ENCODE results near the gene MGAT2. TPM values are rescaled to one million over a fixed set of nuclear protein-coding genes. Genes with fewer than 3 reads are reported as not detected.

Gene MGAT2
- polyA plus RNA-seq, 6 donors from 2014 or later, result 27.7 to 33.8 (median 30.0) TPM

DNA sequence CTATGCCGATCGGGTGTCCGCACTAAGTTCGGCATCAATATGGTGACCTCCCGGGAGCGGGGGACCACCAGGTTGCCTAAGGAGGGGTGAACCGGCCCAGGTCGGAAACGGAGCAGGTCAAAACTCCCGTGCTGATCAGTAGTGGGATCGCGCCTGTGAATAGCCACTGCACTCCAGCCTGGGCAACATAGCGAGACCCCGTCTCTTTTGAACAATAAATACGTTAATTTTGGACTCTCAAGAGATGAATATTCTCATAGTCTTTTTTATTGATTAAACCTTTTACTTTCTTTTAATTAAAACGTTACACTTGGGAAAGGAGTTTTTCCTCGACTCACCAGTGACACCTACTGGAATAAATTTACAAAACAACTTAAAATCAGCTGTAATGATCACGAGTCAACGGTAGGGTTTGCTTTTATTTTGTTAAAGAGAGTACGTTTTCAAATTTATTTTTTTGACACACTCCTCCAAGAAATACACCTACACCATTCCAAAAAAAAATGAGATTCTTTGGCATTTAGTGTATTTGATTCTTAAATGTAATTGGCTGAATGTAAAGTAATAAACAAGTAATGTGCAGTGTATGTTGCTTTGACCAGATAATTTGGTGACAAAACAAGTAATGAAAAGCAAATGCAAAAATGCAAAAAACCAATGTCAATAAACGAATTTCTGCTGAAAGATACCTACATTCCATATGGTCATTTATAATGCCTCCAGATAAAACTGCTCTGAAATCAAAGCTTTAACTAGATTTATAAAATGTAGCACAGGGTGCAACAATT lies 33.7 kb upstream of the MGAT2 start:
- DNase-seq (peak; percentile 72), ATAC-seq (ENCODE audit: low read depth in 2 of 2) (peak; percentile 24 to 25)
- peaks cover 23 to 47% (median 37%) of the 10 kb centered on the region in 3 donors for H3K4me1 Mint-ChIP-seq
- peaks cover 0 to 2% (median 0%) of the 10 kb centered on the region in 7 donors for H3K9me3 Mint-ChIP-seq
- peaks cover 0 to 19% of the 10 kb centered on the region in 2 donors for H3K36me3 Mint-ChIP-seq
- H3K27ac Mint-ChIP-seq, result peak overlapping the region; percentile 96 to 99 (median 99)
- no peaks in the 10 kb centered on the region for H3K27me3 Mint-ChIP-seq
- peak overlapping the region; percentile 90 to 99 (median 98) for H3K4me3 Mint-ChIP-seq

DNA sequence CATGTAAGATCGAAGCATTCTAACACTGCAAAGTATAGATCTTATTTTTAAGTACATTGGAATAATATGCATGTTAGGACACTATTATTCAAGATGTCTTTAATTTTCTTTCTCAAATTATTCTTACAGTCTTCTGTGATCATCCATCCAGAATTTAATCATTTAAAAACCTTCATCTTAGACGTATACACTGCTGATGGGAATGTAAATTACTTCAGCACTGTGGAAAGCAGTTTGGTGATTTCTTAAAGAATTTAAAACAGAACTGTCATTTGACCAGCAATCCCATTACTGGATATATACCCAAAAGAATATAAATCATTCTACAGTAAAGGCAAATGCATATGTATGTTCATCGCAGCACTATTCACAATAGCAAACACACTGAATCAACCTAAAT lies 31.2 kb upstream of the MGAT2 start:
- Mint-ChIP-seq H3K27ac (peak overlapping the region in 1 of 6 donors; percentile 31), H3K36me3 (peaks cover 0 to 4% of the 10 kb centered on the region in 2 donors), H3K27me3 (no peaks in the 10 kb centered on the region), H3K4me3 (no peak overlapping the region), H3K9me3 (peaks cover 0 to 2% (median 0%) of the 10 kb centered on the region in 7 donors), H3K4me1 (peaks cover 13 to 28% (median 22%) of the 10 kb centered on the region in 3 donors)
- ATAC-seq (ENCODE audit: low read depth in 2 of 2), result no peak
- DNase-seq, result no peak

DNA sequence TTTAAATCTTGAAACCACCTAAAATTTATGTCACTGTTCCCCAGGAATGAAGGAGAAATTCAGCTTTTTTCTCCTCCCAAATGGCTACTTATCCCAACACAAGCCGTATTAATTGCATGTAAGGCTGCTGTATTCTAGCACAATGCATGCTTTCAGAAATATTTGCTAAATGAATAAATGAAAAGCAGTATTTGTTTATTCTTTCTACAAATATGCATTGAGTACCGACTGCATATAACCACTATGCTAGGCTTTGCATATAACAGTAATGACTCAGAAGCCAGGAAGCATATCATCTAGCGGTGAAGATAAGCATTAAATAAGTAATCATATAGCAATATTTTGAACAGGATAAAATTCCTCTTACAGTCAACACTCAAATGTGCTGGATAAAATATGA lies 27.6 kb upstream of the MGAT2 start:
- Mint-ChIP-seq H3K4me1 (peaks cover 13 to 42% (median 34%) of the 10 kb centered on the region in 3 donors), H3K27ac (peak overlapping the region in 1 of 6 donors; percentile 96), H3K36me3 (no peaks in the 10 kb centered on the region), H3K9me3 (no peaks in the 10 kb centered on the region), H3K27me3 (no peaks in the 10 kb centered on the region), H3K4me3 (peak overlapping the region in 1 of 8 donors; percentile 18)
- ATAC-seq (ENCODE audit: low read depth in 2 of 2) (no peak), DNase-seq (no peak)

DNA sequence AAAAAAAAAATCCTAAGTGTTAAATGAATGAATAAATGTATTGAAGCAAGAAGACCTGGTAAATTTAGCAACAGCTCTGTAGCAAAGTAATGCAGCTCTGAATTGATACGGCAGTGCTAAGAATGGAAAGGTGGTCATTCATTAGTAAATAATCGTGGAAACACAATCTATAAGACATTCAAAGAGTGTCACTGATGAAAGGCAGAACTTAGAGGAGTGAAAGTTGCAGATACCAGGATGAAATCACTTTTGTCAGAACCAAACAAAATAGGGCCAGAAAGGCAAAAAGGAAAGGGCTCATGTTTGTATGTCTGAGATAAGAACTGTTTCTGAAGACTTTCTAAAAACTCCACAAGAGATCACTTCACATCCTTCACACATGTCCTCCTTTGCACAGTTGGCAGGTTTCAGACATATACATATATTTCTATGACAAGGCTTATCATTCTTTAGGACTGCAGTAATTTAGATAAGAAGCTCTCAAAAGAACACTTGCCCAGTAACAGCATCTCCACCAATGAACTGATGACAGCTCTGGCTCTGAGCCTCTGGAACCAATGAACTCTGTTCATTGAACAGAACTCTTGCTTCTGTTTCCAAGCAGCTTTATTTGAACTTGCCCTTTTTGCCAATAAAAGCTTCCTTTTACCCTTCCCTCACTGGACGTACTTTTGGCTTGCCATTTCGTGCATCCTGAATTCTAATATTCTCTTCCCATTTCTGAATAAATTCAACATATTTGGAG lies 26.1 kb upstream of the MGAT2 start:
- no peaks in the 10 kb centered on the region for H3K36me3 Mint-ChIP-seq
- H3K27ac Mint-ChIP-seq, result peak overlapping the region in 4 of 6 donors; percentile 84 to 99 (median 90)
- peaks cover 18 to 52% (median 40%) of the 10 kb centered on the region in 3 donors for H3K4me1 Mint-ChIP-seq
- H3K9me3 Mint-ChIP-seq, result no peaks in the 10 kb centered on the region
- H3K27me3 Mint-ChIP-seq, result no peaks in the 10 kb centered on the region
- peak overlapping the region in 5 of 8 donors; percentile 6 to 99 (median 46) for H3K4me3 Mint-ChIP-seq
- DNase-seq, result peak; percentile 33
- peak in 1 of 2 donors; percentile 17 for ATAC-seq (ENCODE audit: low read depth in 2 of 2)

DNA sequence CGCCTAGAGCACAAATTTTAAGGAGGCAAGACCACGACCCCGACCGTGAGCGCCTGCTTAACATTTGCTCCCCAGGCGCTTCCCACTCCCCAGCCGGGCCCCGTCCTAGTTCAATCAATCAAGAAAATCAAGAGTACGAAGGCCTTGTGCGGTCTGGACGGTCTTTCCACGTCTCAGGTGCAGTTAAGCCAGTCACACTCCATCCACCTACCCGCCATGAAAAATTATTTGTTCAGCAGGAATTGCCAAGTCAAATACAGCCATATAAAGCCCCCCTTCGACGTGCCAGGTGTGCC lies 22.5 kb upstream of the MGAT2 start:
- Mint-ChIP-seq H3K27ac (peak overlapping the region; percentile 96 to 100 (median 99)), H3K27me3 (no peaks in the 10 kb centered on the region), H3K4me1 (peaks cover 23 to 58% (median 46%) of the 10 kb centered on the region in 3 donors), H3K36me3 (no peaks in the 10 kb centered on the region), H3K4me3 (peak overlapping the region; percentile 94 to 100 (median 98)), H3K9me3 (no peaks in the 10 kb centered on the region)
- DNase-seq, result no peak
- no peak for ATAC-seq (ENCODE audit: low read depth in 2 of 2)

DNA sequence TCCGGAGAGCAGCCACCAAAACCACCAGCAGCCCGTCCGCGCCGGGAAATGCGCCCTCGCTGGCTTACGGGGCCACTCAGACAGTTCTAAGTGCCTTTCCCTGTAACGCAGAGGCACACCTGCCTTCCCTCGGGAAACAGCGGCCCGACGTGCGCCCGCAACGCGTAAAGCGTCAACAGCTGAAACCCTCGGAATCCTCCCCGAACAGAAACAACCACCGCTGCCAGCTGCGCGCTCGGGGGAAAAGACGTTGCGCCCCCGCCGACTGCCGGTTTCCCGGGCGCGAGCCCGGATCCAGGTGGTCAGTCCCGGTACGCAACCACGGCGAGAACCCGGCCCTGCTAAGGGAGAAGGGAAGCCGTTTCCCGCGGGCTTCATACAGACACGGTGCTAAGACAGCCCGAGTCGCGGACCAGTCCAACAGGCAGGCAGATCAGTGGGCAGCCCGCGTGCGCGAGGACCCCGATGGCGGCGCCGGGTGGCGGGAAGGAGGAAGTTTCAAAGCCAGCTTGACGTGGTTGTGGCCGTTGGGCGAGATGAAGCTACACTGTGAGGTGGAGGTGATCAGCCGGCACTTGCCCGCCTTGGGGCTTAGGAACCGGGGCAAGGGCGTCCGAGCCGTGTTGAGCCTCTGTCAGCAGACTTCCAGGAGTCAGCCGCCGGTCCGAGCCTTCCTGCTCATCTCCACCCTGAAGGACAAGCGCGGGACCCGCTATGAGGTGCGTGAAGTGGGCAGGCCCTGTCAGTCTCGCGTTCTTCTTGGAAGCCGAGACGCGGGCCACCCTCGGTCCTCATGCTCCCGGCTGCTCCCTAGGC lies 21.9 kb upstream of the MGAT2 start, which contains the start of gene LRR1:
Gene LRR1, plus strand, starts transcription at position 456 of the 816 bp plus-strand sequence. Its CDS starts 81 bp downstream, at position 537.
- Mint-ChIP-seq H3K9me3 (no peaks in the 10 kb centered on the region), H3K27me3 (no peaks in the 10 kb centered on the region), H3K36me3 (no peaks in the 10 kb centered on the region), H3K4me3 (peak within 1 kb of the TSS; percentile 94 to 100 (median 98)), H3K4me1 (peaks cover 23 to 58% (median 46%) of the 10 kb centered on the region in 3 donors), H3K27ac (peak within 1 kb of the TSS; percentile 96 to 100 (median 99))
- peak; percentile 94 for DNase-seq
- peak; percentile 69 to 70 for ATAC-seq (ENCODE audit: low read depth in 2 of 2)

DNA sequence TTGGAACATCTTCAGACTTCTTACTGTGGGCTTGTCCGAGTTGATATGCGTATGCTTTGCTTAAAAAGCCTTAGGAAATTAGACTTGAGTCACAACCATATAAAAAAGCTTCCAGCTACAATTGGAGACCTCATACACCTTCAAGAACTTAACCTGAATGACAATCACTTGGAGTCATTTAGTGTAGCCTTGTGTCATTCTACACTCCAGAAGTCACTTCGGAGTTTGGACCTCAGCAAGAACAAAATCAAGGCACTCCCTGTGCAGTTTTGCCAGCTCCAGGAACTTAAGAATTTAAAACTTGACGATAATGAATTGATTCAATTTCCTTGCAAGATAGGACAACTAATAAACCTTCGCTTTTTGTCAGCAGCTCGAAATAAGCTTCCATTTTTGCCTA lies 13.0 kb upstream of the MGAT2 start:
- Mint-ChIP-seq H3K27ac (no peak overlapping the region), H3K9me3 (no peaks in the 10 kb centered on the region), H3K4me3 (no peak overlapping the region), H3K4me1 (peaks cover 0 to 4% (median 0%) of the 10 kb centered on the region in 3 donors), H3K27me3 (no peaks in the 10 kb centered on the region), H3K36me3 (no peaks in the 10 kb centered on the region)
- no peak for DNase-seq
- ATAC-seq (ENCODE audit: low read depth in 2 of 2), result no peak

DNA sequence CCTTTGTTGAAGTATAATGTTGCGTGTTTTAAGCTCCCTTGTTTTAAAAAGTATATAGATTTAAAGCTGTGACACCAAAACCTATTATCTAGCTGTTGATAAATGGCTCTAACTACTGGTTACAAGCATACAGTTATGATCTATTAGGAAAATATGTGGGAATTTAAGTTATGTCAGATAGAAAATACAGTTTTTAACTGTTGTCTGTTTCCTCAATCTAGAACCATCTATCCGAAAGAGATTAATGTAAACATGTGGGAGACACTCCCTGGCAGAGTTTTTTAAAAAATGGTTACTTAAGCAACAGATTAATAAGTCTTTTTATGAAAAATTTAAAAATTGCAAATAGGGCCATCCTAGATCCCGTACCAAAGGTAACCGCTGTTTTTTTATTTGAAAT lies 8.3 kb upstream of the MGAT2 start:
- no peak for ATAC-seq (ENCODE audit: low read depth in 2 of 2)
- H3K36me3 Mint-ChIP-seq, result no peaks in the 10 kb centered on the region
- no peak for DNase-seq

DNA sequence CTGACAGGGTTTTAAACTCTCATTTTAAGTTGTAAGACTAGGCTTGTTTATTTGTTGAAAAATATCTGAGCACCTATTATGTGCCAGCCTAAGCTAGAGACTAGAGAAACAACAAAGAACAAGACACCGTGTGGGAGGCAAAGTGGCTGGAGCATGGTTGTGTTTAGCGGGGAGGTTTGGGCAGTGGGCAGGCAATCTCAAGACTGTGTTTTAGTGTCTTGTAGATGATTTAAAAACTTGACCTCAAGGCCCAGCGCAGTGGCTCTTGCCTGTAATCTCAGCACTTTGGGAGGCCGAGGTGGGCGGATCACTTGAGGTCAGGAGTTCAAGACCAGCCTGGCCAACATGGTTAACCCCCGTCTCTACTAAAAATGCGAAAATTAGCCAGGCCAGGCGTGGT lies 7.9 kb upstream of the MGAT2 start:
- Mint-ChIP-seq H3K9me3 (no peaks in the 10 kb centered on the region), H3K27me3 (no peaks in the 10 kb centered on the region), H3K4me1 (peaks cover 0 to 5% (median 0%) of the 10 kb centered on the region in 3 donors), H3K36me3 (no peaks in the 10 kb centered on the region), H3K27ac (no peak overlapping the region), H3K4me3 (no peak overlapping the region)
- DNase-seq (no peak), ATAC-seq (ENCODE audit: low read depth in 2 of 2) (no peak)

More for the DNA sequence above, 8.3 kb upstream of the MGAT2 start:
- no peaks in the 10 kb centered on the region for H3K9me3 Mint-ChIP-seq
- no peak overlapping the region for H3K4me3 Mint-ChIP-seq
- H3K27ac Mint-ChIP-seq, result no peak overlapping the region
- H3K27me3 Mint-ChIP-seq, result no peaks in the 10 kb centered on the region
- H3K4me1 Mint-ChIP-seq, result peaks cover 0 to under 1% (median 0%) of the 10 kb centered on the region in 3 donors

DNA sequence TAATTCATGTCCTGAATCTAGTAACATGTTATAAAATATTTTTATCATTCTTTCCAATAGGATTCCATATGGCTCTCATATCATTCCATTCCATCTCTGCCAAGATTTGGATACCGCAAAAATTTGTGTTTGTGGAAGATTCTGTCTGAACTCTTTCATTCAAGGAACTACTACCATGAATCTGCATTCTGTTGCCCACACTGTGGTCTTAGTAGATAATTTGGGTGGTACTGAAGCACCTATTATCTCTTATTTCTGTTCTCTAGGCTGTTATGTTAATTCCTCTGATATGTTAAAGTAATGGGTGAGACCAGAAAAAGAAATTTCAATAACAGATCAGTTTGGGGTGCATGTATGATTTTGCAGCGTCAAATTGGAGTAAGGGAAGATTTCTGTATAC lies 6.4 kb upstream of the MGAT2 start:
- Mint-ChIP-seq H3K36me3 (peaks cover 5 to 12% of the 10 kb centered on the region in 2 donors), H3K27ac (no peak overlapping the region), H3K27me3 (no peaks in the 10 kb centered on the region), H3K4me3 (no peak overlapping the region), H3K9me3 (no peaks in the 10 kb centered on the region), H3K4me1 (peaks cover 10 to 16% (median 12%) of the 10 kb centered on the region in 3 donors)
- ATAC-seq (ENCODE audit: low read depth in 2 of 2), result no peak
- no peak for DNase-seq

DNA sequence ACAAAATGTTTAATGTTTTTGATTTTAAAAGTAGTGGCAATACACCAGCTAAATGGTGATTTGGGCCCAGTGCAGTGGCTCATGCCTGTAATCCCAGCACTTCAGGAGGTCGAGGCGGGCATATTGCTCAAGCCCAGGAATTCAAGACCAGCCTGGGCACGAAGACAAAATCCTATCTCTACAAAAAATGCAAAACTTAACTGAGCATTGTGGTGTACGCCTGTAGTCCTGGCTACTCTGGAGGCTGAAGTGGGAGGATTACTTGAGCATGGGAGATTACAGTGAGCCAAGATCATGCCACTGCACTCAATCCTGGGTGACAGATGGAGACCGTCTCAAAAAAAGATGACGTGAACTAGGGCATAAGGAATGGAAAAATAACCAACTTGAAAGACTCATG lies 4.8 kb upstream of the MGAT2 start:
- Mint-ChIP-seq H3K4me1 (peaks cover 19 to 27% (median 19%) of the 10 kb centered on the region in 3 donors), H3K4me3 (peak overlapping the region in 1 of 8 donors; percentile 5), H3K36me3 (peaks cover 5 to 12% of the 10 kb centered on the region in 2 donors), H3K9me3 (no peaks in the 10 kb centered on the region), H3K27ac (no peak overlapping the region), H3K27me3 (no peaks in the 10 kb centered on the region)
- DNase-seq (no peak), ATAC-seq (ENCODE audit: low read depth in 2 of 2) (no peak)

DNA sequence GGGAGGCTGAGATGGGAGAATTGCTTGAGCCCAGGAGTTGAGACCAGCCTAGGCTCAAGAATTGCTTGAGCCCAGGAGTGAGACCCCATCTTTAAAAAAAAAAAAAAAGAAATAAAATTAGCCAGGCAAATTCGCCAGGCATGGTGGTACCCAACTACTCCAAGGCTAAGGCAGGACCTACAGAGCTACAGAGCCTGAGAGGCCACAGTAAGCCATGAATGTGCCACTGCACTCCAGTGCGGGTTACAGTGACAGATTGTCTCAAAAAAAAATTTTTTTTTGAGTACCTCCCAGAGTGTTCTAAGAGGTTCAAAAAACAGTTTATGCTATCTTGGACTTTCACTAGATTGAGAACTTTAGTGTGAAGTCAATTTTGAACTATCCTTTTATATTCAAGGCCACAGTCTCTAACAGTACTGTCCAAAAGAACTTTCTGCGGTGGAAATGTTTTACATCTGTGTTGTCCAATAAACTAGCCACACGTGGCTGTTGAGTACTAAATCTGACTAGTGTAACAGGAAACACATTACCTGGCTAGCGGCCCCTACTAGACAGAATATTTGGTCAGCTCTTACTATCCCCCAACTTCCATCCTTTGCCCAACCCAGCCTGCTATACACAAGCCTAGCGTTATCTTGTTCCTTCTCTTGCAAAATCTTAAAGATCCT lies 2.6 kb upstream of the MGAT2 start:
- H3K36me3 Mint-ChIP-seq, result peaks cover 5 to 12% of the 10 kb centered on the region in 2 donors
- no peak for DNase-seq

More for the DNA sequence above, 2.6 kb upstream of the MGAT2 start:
- peaks cover 31 to 39% (median 33%) of the 10 kb centered on the region in 3 donors for H3K4me1 Mint-ChIP-seq
- no peak for ATAC-seq (ENCODE audit: low read depth in 2 of 2)
- peak overlapping the region in 3 of 8 donors; percentile 1 to 99 (median 96) for H3K4me3 Mint-ChIP-seq
- peak overlapping the region in 3 of 6 donors; percentile 21 to 97 (median 93) for H3K27ac Mint-ChIP-seq
- H3K9me3 Mint-ChIP-seq, result no peaks in the 10 kb centered on the region
- no peaks in the 10 kb centered on the region for H3K27me3 Mint-ChIP-seq

Measured in naive B cell (primary cell).